ENCODE results near the gene PRKACA.

Gene PRKACA

GRCh38 chr19:14161305-14161704 lies 43.7 kb upstream of the PRKACA start:
- no peak for TF ChIP-seq CTCF (IDR thresholded peaks at IDR 0.05)
- DNase-seq (ENCODE audit: low spot score), result no peak
- H3K27ac ChIP-seq, result no peak overlapping the region
- H3K4me3 ChIP-seq, result no peak overlapping the region

- Histone ChIP-seq H3K27ac (no peak overlapping the region), H3K4me3 (no peak overlapping the region)
- DNase-seq (ENCODE audit: low spot score), result no peak
- TF ChIP-seq CTCF (IDR thresholded peaks at IDR 0.05), result no peak
Measured at GRCh38 chr19:14160017-14160703, 42.6 kb upstream of the PRKACA start.

GRCh38 chr19:14159059-14159458 lies 41.5 kb upstream of the PRKACA start:
- no peak overlapping the region for H3K27ac ChIP-seq

GRCh38 chr19:14158276-14159023 lies 40.9 kb upstream of the PRKACA start:
- no peak for DNase-seq (ENCODE audit: low spot score)
- Histone ChIP-seq H3K4me3 (no peak overlapping the region), H3K27ac (no peak overlapping the region)
- TF ChIP-seq CTCF (IDR thresholded peaks at IDR 0.05), result no peak

More at GRCh38 chr19:14159059-14159458, 41.5 kb upstream of the PRKACA start:
- H3K4me3 ChIP-seq, result no peak overlapping the region
- DNase-seq (ENCODE audit: low spot score), result no peak
- TF ChIP-seq CTCF (IDR thresholded peaks at IDR 0.05), result no peak

GRCh38 chr19:14156971-14157717 lies 39.6 kb upstream of the PRKACA start:
- H3K27ac ChIP-seq, result no peak overlapping the region
- no peak for TF ChIP-seq CTCF (IDR thresholded peaks at IDR 0.05)
- DNase-seq (ENCODE audit: low spot score), result no peak
- no peak overlapping the region for H3K4me3 ChIP-seq

- TF ChIP-seq CTCF (IDR thresholded peaks at IDR 0.05), result no peak
- Histone ChIP-seq H3K4me3 (no peak overlapping the region), H3K27ac (no peak overlapping the region)
- DNase-seq (ENCODE audit: low spot score), result no peak
Measured at GRCh38 chr19:14156122-14156521, 38.6 kb upstream of the PRKACA start.
